Fibroblast of lung (primary cell): ENCODE measurements around the gene WDR62. TPM values are rescaled to one million over a fixed set of nuclear protein-coding genes. Genes with fewer than 3 reads are reported as not detected.

Experiments used
- DNase-seq, 2 donors: peaks; one replicate each; pipeline versions ENCODE4 v3.0.0 to v3.0.0-alpha.2; 2010; ENCODE audit warnings: low read depth in 2 of 2
- H2AFZ ChIP-seq: 2 replicates; pipeline ENCODE4 v1.5.1; 2012; ENCODE audit warnings: low read length, control low read depth, inconsistent platforms
- H3K27ac ChIP-seq: 2 replicates; pipeline ENCODE4 v1.5.1; 2011; ENCODE audit warnings: low read length, control low read depth; ENCODE audit not compliant: insufficient read depth
- H3K27me3 ChIP-seq: 2 replicates; pipeline ENCODE4 v1.5.1; 2011; ENCODE audit warnings: mild to moderate bottlenecking, low read length; ENCODE audit not compliant: control insufficient read depth, insufficient read depth
- H3K36me3 ChIP-seq: 2 replicates; pipeline ENCODE4 v1.5.1; 2011; ENCODE audit warnings: low read length; ENCODE audit not compliant: control insufficient read depth, insufficient read depth
- H3K4me1 ChIP-seq: 2 replicates; pipeline ENCODE4 v1.5.1; 2011; ENCODE audit warnings: low read length; ENCODE audit not compliant: control insufficient read depth, insufficient read depth; ENCODE audit errors: extremely low read depth
- H3K4me2 ChIP-seq: 2 replicates; pipeline ENCODE4 v1.5.1; 2011; ENCODE audit warnings: low read length, control low read depth; ENCODE audit not compliant: insufficient read depth; ENCODE audit errors: extremely low read depth
- H3K4me3 ChIP-seq, 4 experiments: fragments of 200-600 bp in 1 of 4; sonication (generic) in 1 of 4; replicated peaks in 1 of 4; 2 replicates each; pipeline ENCODE4 v1.5.1; 2011 to 2016; ENCODE audit warnings: low read length in 4 of 4, low read depth in 3 of 4, mild to moderate bottlenecking in 3 of 4, control low read depth in 2 of 4, inconsistent platforms in 1 of 4, mixed read lengths in 1 of 4; ENCODE audit not compliant: insufficient read depth in 1 of 4; ENCODE audit errors: control extremely low read depth in 1 of 4
- H3K79me2 ChIP-seq: 2 replicates; pipeline ENCODE4 v1.5.1; 2012; ENCODE audit warnings: mild to moderate bottlenecking, low read length, inconsistent platforms; ENCODE audit not compliant: control insufficient read depth, insufficient read depth
- H3K9ac ChIP-seq: 2 replicates; pipeline ENCODE4 v1.5.1; 2011; ENCODE audit warnings: mild to moderate bottlenecking, low read length, control low read depth; ENCODE audit not compliant: insufficient read depth
- H3K9me3 ChIP-seq: 2 replicates; pipeline ENCODE4 v1.5.1; 2012; ENCODE audit warnings: low read depth, low read length; ENCODE audit not compliant: control insufficient read depth, insufficient read depth
- H4K20me1 ChIP-seq: 2 replicates; pipeline ENCODE4 v1.5.1; 2011; ENCODE audit warnings: low read length; ENCODE audit not compliant: control insufficient read depth, insufficient read depth; ENCODE audit errors: extremely low read depth
- CTCF ChIP-seq, 2 donors: IDR thresholded peaks in 1 of 2; conservative IDR thresholded peaks in 1 of 2; 1 replicate in 1 of 2; 2 replicates in 1 of 2; pipeline ENCODE4 v1.5.1; 2011 to 2012; ENCODE audit warnings: low read length in 2 of 2, control low read depth in 1 of 2, inconsistent platforms in 1 of 2, low read depth in 1 of 2, mild to moderate bottlenecking in 1 of 2
- EZH2 ChIP-seq: IDR thresholded peaks from 2 replicates; pipeline ENCODE4 v1.5.1; 2012; ENCODE audit warnings: low read length, control low read depth, mild to moderate bottlenecking; ENCODE audit errors: missing control alignments
- polyA plus RNA-seq, 2 donors: library from polyadenylated mRNA; depleted of rRNA in 1 of 2; stranded (reverse) in 1 of 2; unstranded in 1 of 2; fragments of >200 nt; gene quantifications; 2 replicates each; pipeline ENCODE4 v1.2.1, GENCODE V29; 2011 to 2012; ENCODE audit warnings: missing spikeins in 1 of 2
- total RNA-seq: library from RNA; depleted of rRNA; stranded (reverse); fragments of >200 nt; gene quantifications from 2 replicates; pipeline ENCODE4 v1.2.1, GENCODE V29; 2014

The WDR62 gene
- total and polyA plus RNA-seq, 2 donors (not counting 1 experiment from before 2014, with no cell fraction given), result 1.1 to 2.8 TPM

- no peaks in the 10 kb centered on the region for H3K27me3 ChIP-seq
- H3K4me3 ChIP-seq, result no peak overlapping the region
- peaks cover 28% of the 10 kb centered on the region for H3K79me2 ChIP-seq
- H3K9me3 ChIP-seq, result no peaks in the 10 kb centered on the region
- H4K20me1 ChIP-seq, result no peaks in the 10 kb centered on the region
- no peaks in the 10 kb centered on the region for H3K4me1 ChIP-seq
- H3K4me2 ChIP-seq, result no peak overlapping the region
- H3K36me3 ChIP-seq, result peaks cover 6% of the 10 kb centered on the region
- TF ChIP-seq CTCF (conservative IDR thresholded peaks at IDR 0.05 in 1 of 2, IDR thresholded peaks at IDR 0.05 in 1 of 2; ENCODE audit: low read depth in 1 of 2, low read length in 2 of 2) (no peak), EZH2 (no peak)
- H3K27ac ChIP-seq, result no peak overlapping the region
- H2AFZ ChIP-seq, result no peak overlapping the region
- no peak overlapping the region for H3K9ac ChIP-seq
- no peak for DNase-seq
These were observed 4.6 kb downstream of the WDR62 start for GRCh38 chr19:36059180-36059910.

DNA sequence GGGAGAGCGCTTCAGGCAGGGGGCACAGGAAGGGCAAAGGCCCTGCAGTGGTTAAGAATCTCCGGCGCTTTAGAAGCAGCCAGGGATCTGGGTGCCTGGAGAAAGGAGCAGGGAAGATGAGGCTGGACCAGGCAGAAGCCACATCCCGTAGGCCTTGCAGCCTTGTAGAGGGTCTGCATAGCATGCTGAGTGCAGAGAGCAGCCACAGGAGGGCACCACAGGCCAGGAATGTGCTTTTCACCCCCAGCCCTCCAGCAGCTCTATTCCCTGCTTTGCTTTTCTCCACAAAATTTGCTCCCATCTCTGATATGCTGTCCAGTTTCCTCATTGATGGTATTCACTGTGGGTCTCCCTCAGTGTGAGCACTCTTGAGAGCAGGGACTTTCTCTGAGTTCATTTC, 5.7 kb downstream of the WDR62 start:
- no peak for TF ChIP-seq EZH2
- peak; percentile 66 to 70 for TF ChIP-seq CTCF (conservative IDR thresholded peaks at IDR 0.05 in 1 of 2, IDR thresholded peaks at IDR 0.05 in 1 of 2; ENCODE audit: low read depth in 1 of 2, low read length in 2 of 2)
- Histone ChIP-seq H3K4me2 (no peak overlapping the region), H3K9ac (no peak overlapping the region), H3K27me3 (no peaks in the 10 kb centered on the region), H3K4me1 (no peaks in the 10 kb centered on the region), H4K20me1 (no peaks in the 10 kb centered on the region), H3K36me3 (peaks cover 7% of the 10 kb centered on the region), H3K9me3 (no peaks in the 10 kb centered on the region), H3K79me2 (peaks cover 24% of the 10 kb centered on the region), H3K27ac (no peak overlapping the region), H3K4me3 (no peak overlapping the region), H2AFZ (no peak overlapping the region)
- peak; percentile 47 to 59 for DNase-seq

GRCh38 chr19:36061367-36061766, 6.7 kb downstream of the WDR62 start:
- H3K4me1 ChIP-seq, result no peaks in the 10 kb centered on the region
- H2AFZ ChIP-seq, result no peak overlapping the region
- no peak overlapping the region for H3K9ac ChIP-seq
- H3K79me2 ChIP-seq, result peaks cover 16% of the 10 kb centered on the region
- H3K36me3 ChIP-seq, result peaks cover 7% of the 10 kb centered on the region
- H4K20me1 ChIP-seq, result no peaks in the 10 kb centered on the region
- no peak overlapping the region for H3K4me2 ChIP-seq
- DNase-seq, result no peak
- no peaks in the 10 kb centered on the region for H3K9me3 ChIP-seq
- H3K27ac ChIP-seq, result no peak overlapping the region
- no peaks in the 10 kb centered on the region for H3K27me3 ChIP-seq
- no peak for TF ChIP-seq EZH2
- TF ChIP-seq CTCF (conservative IDR thresholded peaks at IDR 0.05 in 1 of 2, IDR thresholded peaks at IDR 0.05 in 1 of 2; ENCODE audit: low read depth in 1 of 2, low read length in 2 of 2), result no peak
- no peak overlapping the region for H3K4me3 ChIP-seq
